NCI-H2196 treated with DMSO at 0.1 percent for 48 hours (cell line): Measurements from ENCODE around the gene PERM1.
"Not testable (repeated sequence)": the region's sequence is repeated elsewhere in the genome, so short reads cannot be mapped to it uniquely, and the experiment has no call there.

ENCODE experiments used
- DNase-seq: peaks from one replicate; lab custom pipeline; 2025; ENCODE audit not compliant: unreplicated experiment; lab: John Stamatoyannopoulos, UW

PERM1 gene

DNA sequence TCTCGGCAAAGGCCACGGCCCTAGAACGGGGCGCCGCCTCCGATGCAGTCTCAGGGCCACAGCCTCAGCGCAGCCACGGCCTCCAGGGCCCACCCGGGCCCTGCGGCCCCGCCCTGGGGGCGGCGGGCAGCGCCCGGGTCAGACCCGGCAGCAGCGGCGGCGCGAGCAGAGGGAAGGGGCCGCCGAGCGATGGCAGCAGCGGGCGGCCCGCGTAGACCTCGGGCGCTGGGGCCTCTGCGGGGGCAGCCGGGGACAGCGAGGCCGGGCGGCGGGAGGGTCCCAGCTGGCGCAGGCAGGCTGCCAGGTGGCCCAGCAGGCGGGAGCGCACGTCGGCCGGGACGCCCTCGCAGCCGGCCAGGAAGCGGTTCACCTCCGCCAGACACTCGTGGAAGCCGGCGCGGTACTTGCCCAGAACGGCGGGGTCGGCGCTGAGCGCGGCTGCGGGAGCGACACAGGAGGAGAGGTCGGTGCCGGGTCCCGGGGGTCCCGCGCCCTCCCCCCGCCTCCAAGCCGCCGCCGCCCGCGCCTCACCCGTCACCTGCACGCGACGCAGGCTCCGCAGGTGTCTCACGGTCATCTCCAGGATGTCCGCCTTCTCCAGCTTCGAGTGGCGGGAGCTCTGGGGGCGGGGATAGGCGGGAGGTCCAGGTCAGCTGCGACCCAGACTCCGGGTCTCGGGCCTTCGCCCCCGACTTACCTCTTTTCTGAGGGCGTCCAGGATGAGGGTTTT, 17.3 kb upstream of the PERM1 start:
- no peak for DNase-seq

- DNase-seq = no peak
Observed at GRCh38 chr1:998745-998994, 16.8 kb upstream of the PERM1 start.

DNA sequence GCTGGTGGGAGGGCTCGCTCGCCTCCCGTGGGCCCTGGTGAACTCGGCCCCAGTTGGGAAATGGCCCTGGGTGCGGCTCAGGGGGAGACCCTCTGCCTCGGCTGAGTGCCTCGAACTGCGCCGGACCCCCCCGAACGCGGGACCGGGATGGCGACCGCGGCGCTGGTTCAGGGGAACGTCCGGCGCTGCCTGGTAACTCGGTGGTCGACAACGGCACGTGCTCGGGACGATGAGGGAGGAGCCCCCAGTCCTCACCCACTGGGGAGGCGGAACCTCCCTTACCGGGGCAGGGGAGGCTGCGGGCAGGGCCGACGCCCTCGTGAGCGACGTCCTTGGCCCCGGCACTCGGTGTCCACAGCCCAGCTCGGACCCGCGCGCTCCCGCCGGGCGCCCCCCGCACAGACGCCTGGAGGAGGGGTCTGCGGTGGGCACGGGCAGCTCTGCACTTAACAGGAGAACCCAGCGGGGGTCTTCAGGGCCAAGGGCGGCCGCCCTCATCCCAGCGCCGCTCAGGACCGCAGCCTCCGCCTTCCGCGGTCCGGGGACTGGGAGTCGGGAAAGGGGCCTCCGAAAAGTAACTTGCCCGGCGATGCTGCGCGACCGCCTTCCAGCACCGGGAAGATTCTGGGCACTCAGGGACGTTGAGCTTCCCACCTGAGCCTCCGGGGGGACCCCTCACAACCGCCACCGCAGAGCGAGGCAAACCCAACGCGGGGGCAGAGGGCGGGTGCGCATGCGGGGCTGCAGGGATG, 16.3 kb upstream of the PERM1 start:
- DNase-seq = no peak

- no peak for DNase-seq
Observed at GRCh38 chr1:997713-997992, 15.8 kb upstream of the PERM1 start.

DNA sequence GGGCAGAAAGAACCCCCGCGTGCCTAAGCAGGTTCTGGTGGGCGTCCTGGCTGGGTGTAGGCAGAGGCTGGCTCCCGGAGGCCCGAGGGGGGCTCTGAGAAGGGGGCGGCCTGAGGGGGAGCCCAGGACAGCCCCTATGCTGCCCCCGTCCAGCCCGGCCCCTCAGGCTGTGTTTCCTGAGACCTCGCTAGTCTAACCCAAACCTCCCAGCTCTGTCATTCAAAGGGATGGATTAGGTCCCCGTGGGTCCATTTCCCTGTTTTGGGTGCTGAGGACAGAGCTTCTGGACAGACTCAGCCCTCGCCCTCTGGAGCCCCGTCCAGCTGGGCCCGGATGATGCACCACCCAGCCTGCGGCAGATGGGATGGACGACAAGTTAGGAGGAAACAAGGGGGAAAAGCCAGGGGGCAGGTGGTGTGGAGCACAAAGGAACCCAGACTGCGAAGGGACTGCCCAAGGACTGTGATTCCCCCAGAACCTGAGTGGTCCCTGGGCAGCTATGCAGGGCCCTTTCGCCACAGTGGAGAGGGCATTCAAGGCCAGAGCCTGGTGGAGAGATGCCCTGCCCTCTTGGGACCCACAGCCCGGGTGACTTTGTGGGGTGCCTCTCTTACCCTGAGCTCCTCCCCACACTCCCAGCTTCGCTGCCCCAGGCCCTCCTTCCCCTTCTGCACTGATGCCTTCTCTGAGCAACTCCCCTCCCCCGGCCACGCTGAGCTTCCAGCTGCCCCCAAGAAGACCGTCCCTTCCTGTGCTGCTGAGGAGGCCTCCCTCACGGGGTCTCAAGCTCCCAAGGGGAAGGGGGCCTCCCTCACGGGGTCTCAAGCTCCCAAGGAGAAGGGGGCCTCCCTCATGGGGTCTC, 15.2 kb upstream of the PERM1 start:
- no peak for DNase-seq

- DNase-seq = no peak
Observed at GRCh38 chr1:995665-996633, 14.1 kb upstream of the PERM1 start.

GRCh38 chr1:994546-994945, 12.7 kb upstream of the PERM1 start:
- not testable (repeated sequence) for DNase-seq

- DNase-seq = no peak
Observed at GRCh38 chr1:993379-993995, 11.6 kb upstream of the PERM1 start.

GRCh38 chr1:992362-992761, 10.5 kb upstream of the PERM1 start:
- no peak for DNase-seq

DNA sequence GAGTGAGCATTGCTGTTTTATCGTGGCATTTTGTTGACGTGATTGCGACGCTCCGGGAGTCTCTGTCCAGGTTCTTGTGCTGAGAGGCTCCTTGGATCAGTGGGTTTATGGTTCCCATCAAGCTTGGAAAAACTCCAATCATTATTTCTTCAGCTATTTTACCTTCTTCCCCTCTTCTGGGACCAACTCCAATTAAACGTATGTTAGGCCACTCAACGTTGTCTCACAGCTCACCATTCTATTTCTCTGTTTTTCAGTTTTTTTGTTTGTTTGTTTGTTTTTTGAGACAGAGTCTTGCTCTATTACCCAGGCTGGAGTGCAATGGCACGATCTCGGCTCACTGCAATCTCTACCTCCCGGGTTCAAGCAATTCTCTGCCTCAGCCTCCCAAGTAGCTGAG, 10.0 kb upstream of the PERM1 start:
- DNase-seq = no peak

DNA sequence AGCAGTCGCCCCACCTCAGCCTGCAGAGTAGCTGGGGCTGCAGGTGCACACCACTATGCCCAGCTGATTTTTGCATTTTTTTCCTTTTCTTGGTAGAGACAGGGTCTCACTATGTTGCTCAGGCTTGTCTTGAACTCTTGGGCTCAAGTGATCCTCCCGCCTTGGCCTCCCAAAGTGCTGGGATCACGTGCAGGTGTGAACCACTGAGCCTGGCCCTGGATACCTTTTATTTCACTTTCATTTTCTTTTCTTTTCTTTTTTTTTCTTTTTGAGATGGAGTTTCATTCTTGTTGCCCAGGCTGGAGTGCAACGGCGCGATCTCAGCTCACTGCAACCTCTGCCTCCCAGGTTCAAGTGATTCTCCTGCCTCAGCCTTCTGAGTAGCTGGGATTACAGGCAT, 9.4 kb upstream of the PERM1 start:
- not testable (repeated sequence) for DNase-seq

DNA sequence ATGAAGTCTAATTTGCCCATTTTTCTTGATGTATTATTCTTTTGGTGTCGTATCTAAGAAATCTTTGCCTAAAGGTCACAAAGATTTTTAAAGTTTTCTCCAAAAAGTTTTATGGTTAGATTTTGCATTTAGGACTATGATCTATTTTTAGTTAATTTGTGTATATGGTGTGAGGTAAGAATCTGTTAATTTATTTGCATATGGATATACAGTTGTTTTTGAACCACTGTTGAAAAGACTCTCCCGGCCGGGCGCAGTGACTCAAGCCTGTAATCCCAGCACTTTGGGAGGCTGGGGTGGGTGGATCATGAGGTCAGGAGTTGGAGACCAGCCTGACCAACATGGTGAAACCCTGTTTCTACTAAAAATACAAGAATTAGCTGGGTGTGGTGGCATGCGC, 6.2 kb upstream of the PERM1 start:
- DNase-seq = not testable (repeated sequence)

DNA sequence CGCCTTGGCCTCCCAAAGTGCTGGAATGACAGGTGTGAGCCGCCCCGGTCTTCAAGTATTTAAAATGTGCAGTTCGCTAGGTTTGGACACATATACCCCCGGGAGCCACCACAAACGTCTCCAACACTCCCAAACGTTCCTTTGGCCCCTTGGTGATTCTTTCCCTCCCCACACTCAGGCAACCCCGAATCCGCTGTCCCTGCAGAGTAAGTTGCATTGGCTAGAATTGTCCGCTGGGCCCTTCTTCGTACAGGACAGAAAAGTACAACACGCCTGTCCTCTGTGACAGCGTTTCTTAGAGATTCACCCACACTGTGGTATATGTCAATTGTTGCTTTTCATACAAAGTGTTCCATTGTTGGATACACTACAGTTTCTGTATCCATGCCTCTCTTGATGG, 3.2 kb upstream of the PERM1 start:
- DNase-seq = no peak

DNA sequence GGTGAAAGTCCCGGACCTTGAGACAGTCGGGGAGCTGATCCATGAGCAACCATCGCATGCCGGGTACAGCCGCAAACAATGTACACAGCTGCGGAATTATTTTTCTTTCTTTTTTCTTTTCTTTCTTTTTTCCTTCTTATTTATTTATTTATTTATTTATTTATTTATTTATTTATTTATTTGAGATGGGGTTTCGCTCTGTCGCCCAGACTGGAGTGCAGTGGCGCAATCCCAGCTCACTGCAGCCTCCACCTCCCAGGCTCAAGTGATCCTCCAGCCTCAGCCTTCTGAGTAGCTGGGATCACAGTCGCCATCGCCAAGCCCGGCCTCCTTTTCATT, 2.6 kb upstream of the PERM1 start:
- no peak for DNase-seq

- no peak for DNase-seq
Observed at GRCh38 chr1:983798-984475, 2.0 kb upstream of the PERM1 start.

GRCh38 chr1:982765-983436, 1.0 kb upstream of the PERM1 start:
- DNase-seq = no peak

DNA sequence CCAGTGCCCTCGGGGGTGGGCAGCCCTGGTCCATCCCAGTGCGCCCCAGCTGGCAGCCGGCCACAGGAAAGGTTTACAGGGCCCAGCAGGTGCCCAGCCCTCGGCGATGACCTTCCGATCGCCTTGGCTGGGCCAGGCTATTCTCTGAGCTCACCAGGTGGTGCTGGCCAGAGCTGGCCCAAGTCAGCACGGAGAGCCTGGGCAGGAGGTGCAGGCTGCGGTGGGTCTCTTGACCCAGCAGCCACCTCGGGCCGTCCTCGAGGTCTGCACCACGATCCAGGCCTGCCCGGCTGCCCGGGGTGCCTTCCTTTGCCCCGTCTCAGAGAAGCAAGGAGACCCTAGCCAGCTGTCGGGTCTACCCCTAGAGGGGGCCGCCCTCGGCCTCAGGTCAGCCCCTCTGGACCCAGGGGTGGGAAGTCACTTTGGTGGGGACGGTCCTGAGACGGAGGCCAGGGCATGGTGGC, 370 bp downstream of the PERM1 start:
- no peak for DNase-seq

- no peak for DNase-seq
Observed at GRCh38 chr1:980602-981395, 1.1 kb downstream of the PERM1 start.

GRCh38 chr1:980137-980571, 1.7 kb downstream of the PERM1 start:
- DNase-seq = no peak
